ENCODE data around the gene NCF1. TPM values are rescaled to one million over a fixed set of nuclear protein-coding genes. Genes with fewer than 3 reads are reported as not detected.
A peak's percentile ranks its signal among the peaks of the same experiment; 100 is the strongest.
"Not testable (repeated sequence)": the region's sequence is repeated elsewhere in the genome, so short reads cannot be mapped to it uniquely, and the experiment has no call there.

Gene NCF1
- total RNA-seq, result 1 to 10 TPM; 3.6 to 10.0 (median 5.7) TPM

GRCh38 chr7:74773760-74774750 lies at the start of gene NCF1:
Gene NCF1, plus strand, starts transcription at chr7:74774011. Its CDS starts 21 bp downstream, at chr7:74774032.
- H3K4me3 ChIP-seq; H3K27me3 ChIP-seq; H3K27ac ChIP-seq (replicated peaks in 1 of 4); intact Hi-C loops (cut with DNase I); H3K4me1 ChIP-seq; DNase-seq (ENCODE audit: extremely low spot score); H3K36me3 ChIP-seq; H3K9me3 ChIP-seq: not testable (repeated sequence)
- no CpG with 5 or more reads among the region's 21 CpGs for WGBS

GRCh38 chr7:74725840-74726239 lies 48.0 kb upstream of the NCF1 start:
- 91% methylated on average over 1 of the region's 1 CpG for WGBS
- intact Hi-C loops (cut with DNase I), result loop anchor here (10.0 kb wide), 1 partner anchor 61 kb away; no protein-coding TSS in a partner anchor

GRCh38 chr7:74726309-74727101 lies 47.3 kb upstream of the NCF1 start:
- H3K4me1 ChIP-seq, result peaks cover 6 to 36% (median 16%) of the 10 kb centered on the region in 4 donors
- peak overlapping the region in 2 of 4 donors; percentile 36 to 49 for H3K27ac ChIP-seq (replicated peaks in 1 of 4)
- TF ChIP-seq CTCF (IDR thresholded peaks at IDR 0.05) (no peak), POLR2AphosphoS5 (IDR thresholded peaks at IDR 0.05) (no peak), EP300 (IDR thresholded peaks at IDR 0.05) (no peak), POLR2A (IDR thresholded peaks at IDR 0.05; ENCODE audit: low read depth) (no peak)
- DNase-seq (ENCODE audit: extremely low spot score), result no peak
- H3K36me3 ChIP-seq, result peaks cover 0 to 20% (median 14%) of the 10 kb centered on the region in 4 donors
- intact Hi-C loops (cut with DNase I), result loop anchor here (10.0 kb wide), 1 partner anchor 62 kb away; no protein-coding TSS in a partner anchor
- H3K27me3 ChIP-seq, result no peaks in the 10 kb centered on the region
- 86% methylated on average over 8 of the region's 8 CpGs for WGBS
- no peak overlapping the region for H3K4me3 ChIP-seq
- H3K9me3 ChIP-seq, result no peaks in the 10 kb centered on the region

More at GRCh38 chr7:74725840-74726239, 48.0 kb upstream of the NCF1 start:
- Histone ChIP-seq H3K9me3 (no peaks in the 10 kb centered on the region), H3K36me3 (peaks cover 0 to 27% (median 20%) of the 10 kb centered on the region in 4 donors), H3K27me3 (no peaks in the 10 kb centered on the region), H3K27ac (replicated peaks in 1 of 4) (peak overlapping the region in 2 of 4 donors; percentile 10 to 36), H3K4me1 (peaks cover 6 to 36% (median 16%) of the 10 kb centered on the region in 4 donors), H3K4me3 (no peak overlapping the region)
- TF ChIP-seq EP300 (IDR thresholded peaks at IDR 0.05) (no peak), CTCF (IDR thresholded peaks at IDR 0.05) (no peak), POLR2A (IDR thresholded peaks at IDR 0.05; ENCODE audit: low read depth) (no peak), POLR2AphosphoS5 (IDR thresholded peaks at IDR 0.05) (no peak)
- no peak for DNase-seq (ENCODE audit: extremely low spot score)

GRCh38 chr7:74728686-74729085 lies 45.1 kb upstream of the NCF1 start:
- not testable (repeated sequence) for DNase-seq (ENCODE audit: extremely low spot score); H3K27me3 ChIP-seq; H3K9me3 ChIP-seq; H3K4me3 ChIP-seq; H3K27ac ChIP-seq (replicated peaks in 1 of 4)
- intact Hi-C loops (cut with DNase I), result loop anchor here (10.0 kb wide), 1 partner anchor 64 kb away; no protein-coding TSS in a partner anchor
- WGBS, result no CpG with 5 or more reads among the region's 10 CpGs
- H3K36me3 ChIP-seq, result peaks cover 0 to 13% (median 2%) of the 10 kb centered on the region in 4 donors
- H3K4me1 ChIP-seq, result peaks cover 6 to 34% (median 16%) of the 10 kb centered on the region in 4 donors

- H3K27me3 ChIP-seq; H3K27ac ChIP-seq (replicated peaks in 1 of 4); H3K9me3 ChIP-seq; intact Hi-C loops (cut with DNase I); DNase-seq (ENCODE audit: extremely low spot score); H3K4me3 ChIP-seq: not testable (repeated sequence)
- peaks cover 0 to 13% (median 3%) of the 10 kb centered on the region in 4 donors for H3K36me3 ChIP-seq
- peaks cover 6 to 21% (median 7%) of the 10 kb centered on the region in 4 donors for H3K4me1 ChIP-seq
- no CpG with 5 or more reads among the region's 5 CpGs for WGBS
Measured at GRCh38 chr7:74730186-74730585, 43.6 kb upstream of the NCF1 start.

- H3K36me3 ChIP-seq; H3K27me3 ChIP-seq; H3K4me1 ChIP-seq; DNase-seq (ENCODE audit: extremely low spot score); H3K4me3 ChIP-seq; H3K27ac ChIP-seq (replicated peaks in 1 of 4); H3K9me3 ChIP-seq; intact Hi-C loops (cut with DNase I): not testable (repeated sequence)
- no CpG with 5 or more reads among the region's 14 CpGs for WGBS
Measured at GRCh38 chr7:74739974-74740703, 33.7 kb upstream of the NCF1 start.

GRCh38 chr7:74743936-74744557 lies 29.8 kb upstream of the NCF1 start:
- H3K27ac ChIP-seq (replicated peaks in 1 of 4); DNase-seq (ENCODE audit: extremely low spot score); intact Hi-C loops (cut with DNase I); H3K9me3 ChIP-seq; H3K36me3 ChIP-seq; H3K4me3 ChIP-seq; H3K4me1 ChIP-seq; H3K27me3 ChIP-seq: not testable (repeated sequence)
- no CpG with 5 or more reads among the region's 9 CpGs for WGBS

GRCh38 chr7:74753921-74754482 lies 19.8 kb upstream of the NCF1 start:
- no CpG with 5 or more reads among the region's 9 CpGs for WGBS

More at GRCh38 chr7:74753921-74754482, 19.8 kb upstream of the NCF1 start:
- intact Hi-C loops (cut with DNase I); H3K4me1 ChIP-seq; H3K36me3 ChIP-seq; H3K9me3 ChIP-seq; DNase-seq (ENCODE audit: extremely low spot score); H3K4me3 ChIP-seq; H3K27me3 ChIP-seq; H3K27ac ChIP-seq (replicated peaks in 1 of 4): not testable (repeated sequence)
